ENCODE results near the gene FIGN. TPM values are rescaled to one million over a fixed set of nuclear protein-coding genes. Genes with fewer than 3 reads are reported as not detected.

The FIGN gene
- total RNA-seq, 3 donors from 2014 or later (not counting 1 experiment from before 2014, with no cell fraction given) = not detected

DNA sequence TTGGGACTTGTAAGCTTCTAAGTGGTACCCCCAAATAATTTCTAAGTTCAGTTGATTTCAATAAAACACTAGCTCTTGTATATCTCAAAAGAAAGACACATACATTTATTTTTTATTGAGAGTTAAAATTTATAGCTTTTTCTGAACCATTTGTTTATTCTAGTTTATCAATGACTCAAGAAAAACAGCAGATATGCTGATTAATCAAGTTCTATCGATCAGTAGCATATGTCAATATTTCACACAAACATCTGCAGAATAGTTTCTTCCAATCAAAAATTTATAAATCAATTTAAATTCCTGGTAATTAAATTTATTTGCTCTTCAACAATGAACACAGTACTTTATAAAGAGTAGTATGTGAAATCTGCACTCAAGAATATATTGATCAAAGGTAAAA is 5.3 kb downstream of the FIGN start:
- no peaks in the 10 kb centered on the region for H3K36me3 ChIP-seq (ENCODE audit: control insufficient read depth, insufficient read depth, low read length)
- Mint-ChIP-seq H3K27ac (no peak overlapping the region), H3K9me3 (peaks cover 0 to 3% of the 10 kb centered on the region in 2 donors), H3K4me3 (no peak overlapping the region), H3K36me3 (peaks cover 2% of the 10 kb centered on the region), H3K27me3 (ENCODE audit: low read depth in 2 of 2) (peaks cover 0 to 11% of the 10 kb centered on the region in 2 donors), H3K4me1 (no peaks in the 10 kb centered on the region)
- ATAC-seq (no peak), DNase-seq (no peak)
- no peaks in the 10 kb centered on the region for H3K4me1 ChIP-seq (ENCODE audit: control insufficient read depth, insufficient read depth, low read length)
- no peaks in the 10 kb centered on the region for H3K27me3 ChIP-seq (ENCODE audit: control insufficient read depth, insufficient read depth, low read length)
- no peak overlapping the region for H3K27ac ChIP-seq (ENCODE audit: low read length)
- intact Hi-C loops (cut with micrococcal nuclease) = no loop called here
- WGBS (ENCODE audit: insufficient coverage) = no CpG with 5 or more reads among the region's 1 CpG
- H3K4me3 ChIP-seq (ENCODE audit: low read length) = no peak overlapping the region
- H3K9me3 ChIP-seq (ENCODE audit: control insufficient read depth, insufficient read depth, low read length) = no peaks in the 10 kb centered on the region
- no peak for TF ChIP-seq CTCF (IDR thresholded peaks at IDR 0.05)

- no peak overlapping the region for H3K4me3 Mint-ChIP-seq
- no peak for DNase-seq
- Histone ChIP-seq H3K27ac (ENCODE audit: low read length) (no peak overlapping the region), H3K4me3 (ENCODE audit: low read length) (no peak overlapping the region), H3K4me1 (ENCODE audit: control insufficient read depth, insufficient read depth, low read length) (no peaks in the 10 kb centered on the region), H3K27me3 (ENCODE audit: control insufficient read depth, insufficient read depth, low read length) (no peaks in the 10 kb centered on the region), H3K36me3 (ENCODE audit: control insufficient read depth, insufficient read depth, low read length) (no peaks in the 10 kb centered on the region), H3K9me3 (ENCODE audit: control insufficient read depth, insufficient read depth, low read length) (no peaks in the 10 kb centered on the region)
- TF ChIP-seq CTCF (IDR thresholded peaks at IDR 0.05) = no peak
- peaks cover 0 to 3% of the 10 kb centered on the region in 2 donors for H3K27me3 Mint-ChIP-seq (ENCODE audit: low read depth in 2 of 2)
- no peak for ATAC-seq
- intact Hi-C loops (cut with micrococcal nuclease) = no loop called here
- H3K4me1 Mint-ChIP-seq = no peaks in the 10 kb centered on the region
- H3K27ac Mint-ChIP-seq = no peak overlapping the region
- no peaks in the 10 kb centered on the region for H3K36me3 Mint-ChIP-seq
- WGBS (ENCODE audit: insufficient coverage) = 87% methylated on average over 3 of the region's 4 CpGs
- H3K9me3 Mint-ChIP-seq = peaks cover 0 to 3% of the 10 kb centered on the region in 2 donors
These were observed 6.1 kb downstream of the FIGN start for GRCh38 chr2:163729636-163730273.

DNA sequence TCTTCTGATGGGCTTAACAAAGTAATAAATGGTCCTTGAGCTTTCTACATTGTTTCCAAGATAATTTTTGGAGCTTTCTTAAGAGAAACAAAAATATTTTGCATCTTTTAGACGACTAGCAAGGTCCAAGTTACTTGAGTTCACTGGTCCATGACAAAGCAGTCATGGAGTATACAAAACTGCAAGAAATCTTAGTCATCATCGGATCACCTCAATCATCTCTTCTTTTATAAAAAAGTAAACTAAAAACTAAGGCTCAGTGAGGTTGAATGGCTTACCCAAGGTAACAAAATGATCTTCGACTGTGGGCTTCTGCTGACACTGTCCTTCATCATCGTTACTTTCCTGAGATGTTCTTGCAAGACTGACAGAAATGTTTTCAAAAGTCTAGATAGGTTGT is 11.9 kb downstream of the FIGN start:
- Mint-ChIP-seq H3K9me3 (peaks cover 0 to 6% of the 10 kb centered on the region in 2 donors), H3K4me1 (no peaks in the 10 kb centered on the region), H3K4me3 (no peak overlapping the region), H3K36me3 (no peaks in the 10 kb centered on the region), H3K27me3 (ENCODE audit: low read depth in 2 of 2) (no peaks in the 10 kb centered on the region), H3K27ac (no peak overlapping the region)
- DNase-seq = no peak
- no peak for TF ChIP-seq CTCF (IDR thresholded peaks at IDR 0.05)
- Histone ChIP-seq H3K9me3 (ENCODE audit: control insufficient read depth, insufficient read depth, low read length) (no peaks in the 10 kb centered on the region), H3K4me1 (ENCODE audit: control insufficient read depth, insufficient read depth, low read length) (no peaks in the 10 kb centered on the region), H3K36me3 (ENCODE audit: control insufficient read depth, insufficient read depth, low read length) (no peaks in the 10 kb centered on the region), H3K27ac (ENCODE audit: low read length) (no peak overlapping the region), H3K27me3 (ENCODE audit: control insufficient read depth, insufficient read depth, low read length) (no peaks in the 10 kb centered on the region), H3K4me3 (ENCODE audit: low read length) (no peak overlapping the region)
- 72% methylated on average over 4 of the region's 4 CpGs for WGBS (ENCODE audit: insufficient coverage)
- intact Hi-C loops (cut with micrococcal nuclease) = no loop called here
- ATAC-seq = no peak

DNA sequence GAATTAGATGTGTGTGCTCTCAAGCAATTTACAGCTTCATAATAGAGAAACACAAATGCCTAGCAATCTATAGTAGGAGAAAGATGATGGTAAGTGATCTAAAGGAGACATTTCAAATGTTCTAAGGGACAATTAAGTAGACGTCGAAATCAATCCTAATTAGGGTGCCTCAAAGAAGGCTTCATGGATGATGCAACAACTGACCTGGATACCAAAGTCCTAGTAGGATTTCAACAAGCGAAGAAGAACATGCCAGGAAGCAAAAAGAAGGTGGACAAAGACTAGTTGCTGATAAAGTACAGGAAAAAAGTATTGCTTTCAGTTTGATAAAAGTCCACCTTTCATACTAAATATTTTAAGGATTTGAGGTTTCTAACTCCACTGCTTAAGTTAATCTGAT is 12.5 kb downstream of the FIGN start:
- H3K36me3 ChIP-seq (ENCODE audit: control insufficient read depth, insufficient read depth, low read length) = no peaks in the 10 kb centered on the region
- 87% methylated on average over 3 of the region's 3 CpGs for WGBS (ENCODE audit: insufficient coverage)
- no peak overlapping the region for H3K4me3 ChIP-seq (ENCODE audit: low read length)
- ATAC-seq (no peak), DNase-seq (no peak)
- intact Hi-C loops (cut with micrococcal nuclease) = no loop called here
- Mint-ChIP-seq H3K4me1 (no peaks in the 10 kb centered on the region), H3K36me3 (no peaks in the 10 kb centered on the region), H3K9me3 (peaks cover 0 to 6% of the 10 kb centered on the region in 2 donors), H3K27me3 (ENCODE audit: low read depth in 2 of 2) (no peaks in the 10 kb centered on the region), H3K4me3 (no peak overlapping the region), H3K27ac (no peak overlapping the region)
- no peaks in the 10 kb centered on the region for H3K27me3 ChIP-seq (ENCODE audit: control insufficient read depth, insufficient read depth, low read length)
- no peak for TF ChIP-seq CTCF (IDR thresholded peaks at IDR 0.05)
- H3K27ac ChIP-seq (ENCODE audit: low read length) = no peak overlapping the region
- H3K9me3 ChIP-seq (ENCODE audit: control insufficient read depth, insufficient read depth, low read length) = no peaks in the 10 kb centered on the region
- no peaks in the 10 kb centered on the region for H3K4me1 ChIP-seq (ENCODE audit: control insufficient read depth, insufficient read depth, low read length)

Data from natural killer cell (primary cell).